Neutrophil (primary cell): ENCODE results near the gene ORAI3.

Source experiments
- H3K27ac ChIP-seq: fragments of 200-600 bp; sonication (generic); 2 replicates; pipeline ENCODE4 v1.5.1; 2016; ENCODE audit warnings: mild to moderate bottlenecking, moderate library complexity
- H3K27me3 ChIP-seq: fragments of 200-600 bp; sonication (generic); 2 replicates; pipeline ENCODE4 v1.6.0; 2016; ENCODE audit warnings: mild to moderate bottlenecking
- H3K36me3 ChIP-seq: fragments of 200-600 bp; sonication (generic); 2 replicates; pipeline ENCODE4 v1.5.1; 2017
- H3K4me1 ChIP-seq, 2 experiments: fragments of 200-600 bp in 1 of 2; sonication (generic) in 1 of 2; 1 replicate in 1 of 2; 2 replicates in 1 of 2; pipeline versions ENCODE4 v1.5.1 to v1.6.1; 2013 to 2016; ENCODE audit warnings: low read depth in 1 of 2, low read length in 1 of 2, mild to moderate bottlenecking in 1 of 2, moderate library complexity in 1 of 2; ENCODE audit not compliant: control insufficient read depth in 1 of 2, insufficient read depth in 1 of 2
- H3K4me3 ChIP-seq, 2 experiments: fragments of 200-600 bp in 1 of 2; sonication (generic) in 1 of 2; 1 replicate in 1 of 2; 2 replicates in 1 of 2; pipeline ENCODE4 v1.5.1; 2013 to 2016; ENCODE audit warnings: low read depth in 1 of 2, low read length in 1 of 2, mild to moderate bottlenecking in 1 of 2, moderate library complexity in 1 of 2
- H3K9me3 ChIP-seq: fragments of 200-600 bp; sonication (generic); 2 replicates; pipeline ENCODE4 v1.5.1; 2016
- CTCF ChIP-seq: fragments of 200-600 bp; sonication (generic); IDR thresholded peaks from 2 replicates; pipeline ENCODE4 v1.5.1; 2016; ENCODE audit warnings: antibody characterized with exemption

Gene ORAI3

GRCh38 chr16:30954993-30955392, 6.1 kb downstream of the ORAI3 start:
- Histone ChIP-seq H3K4me1 (peaks cover 32 to 36% of the 10 kb centered on the region in 2 experiments), H3K36me3 (peaks cover 22% of the 10 kb centered on the region), H3K4me3 (no peak overlapping the region), H3K9me3 (no peaks in the 10 kb centered on the region), H3K27me3 (no peaks in the 10 kb centered on the region), H3K27ac (peak overlapping the region; percentile 50)
- TF ChIP-seq CTCF = no peak

- Histone ChIP-seq H3K36me3 (peaks cover 32% of the 10 kb centered on the region), H3K9me3 (no peaks in the 10 kb centered on the region), H3K27me3 (no peaks in the 10 kb centered on the region), H3K4me1 (peaks cover 16 to 17% of the 10 kb centered on the region in 2 experiments), H3K27ac (peak overlapping the region; percentile 98), H3K4me3 (peak overlapping the region; percentile 80 to 89)
- no peak for TF ChIP-seq CTCF
These were observed 8.0 kb downstream of the ORAI3 start for GRCh38 chr16:30956601-30957455.

GRCh38 chr16:30957456-30958174, 8.7 kb downstream of the ORAI3 start, which contains the start of gene SETD1A:
Gene SETD1A (plus strand): TSS chr16:30957754. CDS start chr16:30958732, 978 bp downstream.
- peak; percentile 66 for TF ChIP-seq CTCF
- no peaks in the 10 kb centered on the region for H3K27me3 ChIP-seq
- peaks cover 32% of the 10 kb centered on the region for H3K36me3 ChIP-seq
- peak within 1 kb of the TSS; percentile 98 for H3K27ac ChIP-seq
- peaks cover 16 to 17% of the 10 kb centered on the region in 2 experiments for H3K4me1 ChIP-seq
- H3K4me3 ChIP-seq = peak within 1 kb of the TSS; percentile 80 to 89
- no peaks in the 10 kb centered on the region for H3K9me3 ChIP-seq

GRCh38 chr16:30958175-30959079, 9.6 kb downstream of the ORAI3 start:
- Histone ChIP-seq H3K27ac (peak overlapping the region; percentile 98), H3K4me3 (peak overlapping the region; percentile 80 to 89), H3K27me3 (no peaks in the 10 kb centered on the region), H3K36me3 (peaks cover 29% of the 10 kb centered on the region), H3K9me3 (no peaks in the 10 kb centered on the region), H3K4me1 (peaks cover 16 to 17% of the 10 kb centered on the region in 2 experiments)
- no peak for TF ChIP-seq CTCF

GRCh38 chr16:30961384-30961783, 12.5 kb downstream of the ORAI3 start:
- no peaks in the 10 kb centered on the region for H3K9me3 ChIP-seq
- no peak overlapping the region for H3K4me3 ChIP-seq
- H3K27ac ChIP-seq = no peak overlapping the region
- H3K4me1 ChIP-seq = peaks cover 11 to 16% of the 10 kb centered on the region in 2 experiments
- TF ChIP-seq CTCF = no peak
- H3K36me3 ChIP-seq = peaks cover 41% of the 10 kb centered on the region
- H3K27me3 ChIP-seq = no peaks in the 10 kb centered on the region
